Inflammatory macrophage treated with lipopolysaccharide for 4 hours (primary cell): Measurements from ENCODE around the gene C1orf216.
"Not testable (repeated sequence)": the region's sequence is repeated elsewhere in the genome, so short reads cannot be mapped to it uniquely, and the experiment has no call there.

Experiments
- DNase-seq: peaks from one replicate; pipeline ENCODE4 v3.0.0-alpha.2; 2020

C1orf216 gene

GRCh38 chr1:35718492-35719336 is at the start of gene C1orf216:
C1orf216 (minus strand) TSS chr1:35718884; CDS start chr1:35716321, 2,563 bp downstream.
- peak; percentile 71 for DNase-seq

- peak; percentile 25 for DNase-seq
These were observed 45.6 kb upstream of the C1orf216 start for GRCh38 chr1:35764283-35764682.

- DNase-seq, result peak; percentile 44
These were observed 44.5 kb upstream of the C1orf216 start for GRCh38 chr1:35763201-35763600.

GRCh38 chr1:35762141-35762540 is 43.5 kb upstream of the C1orf216 start:
- DNase-seq, result no peak

GRCh38 chr1:35756064-35756463 is 37.4 kb upstream of the C1orf216 start:
- DNase-seq, result no peak

GRCh38 chr1:35753626-35754260 is 35.1 kb upstream of the C1orf216 start:
- DNase-seq, result no peak

- DNase-seq, result no peak
These were observed 29.6 kb upstream of the C1orf216 start for GRCh38 chr1:35748326-35748725.

- no peak for DNase-seq
These were observed 26.5 kb upstream of the C1orf216 start for GRCh38 chr1:35745124-35745730.

GRCh38 chr1:35737120-35737519 is 18.4 kb upstream of the C1orf216 start:
- no peak for DNase-seq

- DNase-seq, result no peak
These were observed 8.9 kb upstream of the C1orf216 start for GRCh38 chr1:35727434-35728040.

GRCh38 chr1:35726450-35727433 is 8.1 kb upstream of the C1orf216 start:
- peak; percentile 42 for DNase-seq

GRCh38 chr1:35725596-35725995 is 6.9 kb upstream of the C1orf216 start:
- no peak for DNase-seq

GRCh38 chr1:35717911-35718476 is 690 bp downstream of the C1orf216 start:
- peak; percentile 61 for DNase-seq

GRCh38 chr1:35715568-35716002 is 3.1 kb downstream of the C1orf216 start:
- peak; percentile 73 for DNase-seq

GRCh38 chr1:35714921-35715567 is 3.6 kb downstream of the C1orf216 start:
- no peak for DNase-seq

GRCh38 chr1:35711098-35711497 is 7.6 kb downstream of the C1orf216 start:
- DNase-seq, result not testable (repeated sequence)

- DNase-seq, result no peak
These were observed 9.7 kb downstream of the C1orf216 start for GRCh38 chr1:35708952-35709351.

- no peak for DNase-seq
These were observed 10.2 kb downstream of the C1orf216 start for GRCh38 chr1:35708441-35708921.

GRCh38 chr1:35707601-35708440 is 10.9 kb downstream of the C1orf216 start:
- no peak for DNase-seq
